SHP77 treated with DMSO at 0.1 percent for 48 hours (cell line): ENCODE results near the gene ENPP1.
A peak's percentile ranks its signal among the peaks of the same experiment; 100 is the strongest.

Experiments
- DNase-seq: peaks from one replicate; lab custom pipeline; 2025; lab: John Stamatoyannopoulos, UW

ENPP1 gene

DNA sequence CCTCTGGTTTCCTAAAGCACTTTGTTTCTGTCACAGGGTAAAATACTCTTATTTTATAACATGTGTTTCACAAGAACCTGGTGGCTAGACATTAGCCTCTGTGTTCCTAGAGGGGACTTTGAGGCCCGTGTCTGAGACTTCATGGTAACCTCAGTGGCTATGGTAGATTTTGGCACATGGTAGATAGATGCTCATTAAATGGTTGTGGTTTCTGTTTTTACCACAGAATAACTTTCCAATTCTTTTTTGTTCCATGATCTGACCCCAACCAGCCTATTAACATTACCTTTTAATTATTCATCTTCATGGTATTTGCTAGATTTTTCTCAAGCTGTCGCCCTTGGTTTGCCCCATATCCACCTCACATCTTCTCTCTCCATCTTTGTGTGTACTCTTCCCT lies 109.0 kb downstream of the ENPP1 start:
- DNase-seq = no peak

DNA sequence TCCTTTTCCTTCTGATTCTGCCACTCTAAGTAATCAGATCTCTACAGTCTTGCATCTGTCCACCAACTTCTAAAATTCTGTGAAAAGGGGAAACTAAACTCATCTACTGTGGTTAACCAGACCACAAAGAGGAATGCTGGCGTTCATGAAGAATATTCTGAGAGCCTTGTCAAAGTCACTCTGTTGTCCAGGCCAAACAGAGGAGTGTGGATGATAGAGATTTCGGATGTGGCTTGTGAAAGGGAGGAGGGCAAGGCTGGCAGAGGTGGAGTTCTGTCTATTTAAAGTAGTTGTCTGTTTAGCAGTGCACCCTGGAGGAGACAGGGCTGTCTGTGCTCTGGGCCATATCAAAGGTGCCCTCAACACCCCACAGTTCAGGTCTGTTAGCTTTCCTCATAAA lies 109.5 kb downstream of the ENPP1 start:
- DNase-seq = no peak

GRCh38 chr6:131917763-131918649 lies 110.2 kb downstream of the ENPP1 start:
- DNase-seq = no peak

GRCh38 chr6:131918650-131919355 lies 111.0 kb downstream of the ENPP1 start:
- DNase-seq = no peak

DNA sequence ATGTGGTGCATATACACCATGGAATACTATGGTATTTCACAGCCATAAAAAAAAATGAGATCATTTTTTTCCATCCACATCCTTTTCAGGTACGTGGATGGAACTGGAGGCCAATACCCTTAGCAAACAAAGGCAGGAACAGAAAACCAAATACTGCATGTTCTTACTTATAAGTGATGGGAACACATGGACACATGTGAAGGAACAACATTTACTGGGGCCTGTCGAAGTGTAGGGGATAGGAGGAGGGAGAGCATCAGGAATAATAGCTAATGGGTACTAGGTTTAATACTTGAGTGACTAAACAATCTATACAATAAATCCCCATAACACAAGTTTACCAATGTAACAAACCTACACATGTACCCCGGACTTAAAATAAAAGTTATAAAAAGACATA lies 112.8 kb downstream of the ENPP1 start:
- no peak for DNase-seq

GRCh38 chr6:131923356-131923755 lies 115.5 kb downstream of the ENPP1 start:
- peak; percentile 25 for DNase-seq

DNA sequence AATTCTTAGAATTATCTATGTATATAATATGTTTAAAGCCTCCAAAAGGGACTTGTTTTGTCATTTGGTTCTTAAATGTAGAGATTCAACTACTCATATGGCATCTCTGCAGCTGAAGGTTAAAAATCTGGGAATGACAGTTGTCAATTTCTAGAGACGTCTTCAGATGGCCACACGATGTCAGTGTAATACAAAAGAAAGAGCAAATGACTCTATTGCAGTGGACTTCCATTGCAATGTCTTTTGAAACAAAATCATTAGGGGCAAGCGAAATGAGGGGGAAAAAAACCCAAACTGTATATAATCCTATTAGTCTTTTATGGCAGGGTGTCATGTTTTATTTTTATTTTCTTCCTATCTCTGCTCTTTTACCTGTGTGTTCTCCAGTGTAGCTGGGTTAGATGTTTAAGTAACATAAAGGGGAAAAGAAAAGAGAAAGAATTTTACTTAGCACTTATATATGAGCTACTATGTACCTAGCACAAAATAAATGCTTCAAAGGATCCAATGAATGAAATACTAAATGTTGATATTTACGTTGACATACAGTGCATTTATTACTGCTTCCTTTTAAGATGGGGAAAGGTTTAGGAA lies 117.2 kb downstream of the ENPP1 start:
- peak; percentile 22 for DNase-seq

DNA sequence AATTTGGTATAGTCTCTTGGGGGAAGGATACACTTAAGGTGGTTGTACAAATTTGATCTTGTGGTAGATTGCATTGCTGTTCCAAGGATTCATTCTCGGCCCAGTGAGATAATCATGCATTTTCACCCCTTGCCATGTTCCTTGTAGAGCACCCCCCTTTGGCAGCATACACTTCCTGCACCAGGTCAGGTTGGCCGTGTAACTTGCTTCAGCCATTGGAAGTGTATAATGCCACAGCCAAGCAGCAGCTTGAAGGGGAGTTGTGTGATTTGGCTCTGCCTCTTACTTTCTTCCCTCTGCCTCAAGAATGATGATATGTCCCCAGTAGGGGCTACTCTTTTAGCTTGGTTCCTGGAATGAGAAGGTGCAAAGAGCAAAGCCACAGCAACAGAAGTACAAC lies 121.4 kb downstream of the ENPP1 start:
- DNase-seq = no peak

DNA sequence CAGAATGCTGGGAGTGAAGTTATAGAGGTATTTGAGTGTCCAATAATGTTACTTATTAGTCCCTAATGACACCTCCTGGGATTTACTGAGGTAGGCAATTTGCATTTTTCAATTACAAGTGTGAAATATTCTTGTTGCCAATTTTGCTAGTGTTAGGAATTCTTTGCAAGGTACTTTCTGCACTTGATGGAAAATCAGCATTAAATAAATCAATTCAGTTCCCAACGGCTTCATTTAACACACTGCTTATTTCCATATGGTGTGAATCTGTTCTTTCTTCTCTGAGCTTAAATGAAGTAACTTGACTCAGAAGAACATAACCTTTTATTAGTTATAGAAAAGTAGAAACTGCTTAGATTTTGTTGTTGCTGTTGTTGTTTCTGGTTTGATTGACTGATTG lies 122.2 kb downstream of the ENPP1 start:
- DNase-seq = no peak

DNA sequence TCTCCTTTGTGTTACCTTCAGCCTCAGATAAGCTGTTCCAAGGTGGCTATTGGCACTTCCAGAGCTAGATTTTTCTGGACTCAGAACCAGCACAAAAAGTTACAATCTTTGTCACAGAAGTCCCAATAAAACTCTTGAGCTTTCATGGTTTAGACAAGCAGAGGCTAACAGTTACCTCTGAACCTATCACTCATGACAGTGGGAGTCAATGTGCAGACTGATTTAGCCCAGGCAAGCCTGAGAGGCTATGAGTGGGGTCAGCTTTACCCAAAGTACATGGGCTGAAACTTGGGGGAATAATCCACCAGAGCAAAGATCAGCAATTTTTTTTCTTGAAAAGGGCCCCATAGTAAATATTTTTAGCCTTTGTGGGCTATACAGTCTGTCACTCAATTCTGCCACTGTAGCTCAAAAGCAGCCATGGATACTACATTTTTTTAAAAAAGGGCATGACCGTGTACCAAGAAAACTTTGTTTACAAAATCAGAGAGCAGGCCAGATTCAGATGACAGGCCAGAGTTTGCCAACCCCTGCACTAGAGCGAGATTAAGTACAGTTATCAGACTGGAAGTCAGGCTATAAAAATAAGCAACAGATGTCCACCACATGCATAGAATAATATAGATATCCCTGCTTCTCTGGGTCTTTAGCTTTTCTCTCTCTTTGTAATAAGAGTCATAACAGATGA lies 123.4 kb downstream of the ENPP1 start:
- no peak for DNase-seq

DNA sequence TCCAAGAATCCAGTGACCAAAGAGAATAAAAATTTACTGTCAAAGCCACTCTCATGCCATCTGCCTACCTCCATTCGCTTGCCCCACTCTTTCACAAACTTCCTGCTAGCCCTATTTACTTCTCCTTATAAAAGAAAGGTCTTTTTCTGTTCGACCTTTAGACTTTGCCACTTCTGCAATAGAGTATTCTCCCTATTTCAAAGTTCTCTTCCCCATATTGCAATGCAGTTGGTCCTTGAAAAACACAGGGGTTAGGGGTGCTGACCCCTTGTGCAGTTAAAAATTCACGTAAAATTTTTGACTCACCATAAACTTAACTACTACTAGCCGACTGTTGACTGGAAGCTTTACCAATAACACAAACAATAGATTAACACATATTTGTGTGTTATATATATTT lies 128.3 kb downstream of the ENPP1 start:
- DNase-seq = no peak

- DNase-seq = no peak
Measured at GRCh38 chr6:131937226-131937625, 129.4 kb downstream of the ENPP1 start.

- DNase-seq = peak; percentile 58
Measured at GRCh38 chr6:131937703-131938631, 130.1 kb downstream of the ENPP1 start.
